IPS-NIHi7 (cell line): ENCODE results near the gene SRP14.

ENCODE experiments used
- DNase-seq: peaks from one replicate; pipeline ENCODE4 v3.0.0; 2012; ENCODE audit warnings: mixed read lengths; ENCODE audit errors: extremely low spot score

The SRP14 gene

DNA sequence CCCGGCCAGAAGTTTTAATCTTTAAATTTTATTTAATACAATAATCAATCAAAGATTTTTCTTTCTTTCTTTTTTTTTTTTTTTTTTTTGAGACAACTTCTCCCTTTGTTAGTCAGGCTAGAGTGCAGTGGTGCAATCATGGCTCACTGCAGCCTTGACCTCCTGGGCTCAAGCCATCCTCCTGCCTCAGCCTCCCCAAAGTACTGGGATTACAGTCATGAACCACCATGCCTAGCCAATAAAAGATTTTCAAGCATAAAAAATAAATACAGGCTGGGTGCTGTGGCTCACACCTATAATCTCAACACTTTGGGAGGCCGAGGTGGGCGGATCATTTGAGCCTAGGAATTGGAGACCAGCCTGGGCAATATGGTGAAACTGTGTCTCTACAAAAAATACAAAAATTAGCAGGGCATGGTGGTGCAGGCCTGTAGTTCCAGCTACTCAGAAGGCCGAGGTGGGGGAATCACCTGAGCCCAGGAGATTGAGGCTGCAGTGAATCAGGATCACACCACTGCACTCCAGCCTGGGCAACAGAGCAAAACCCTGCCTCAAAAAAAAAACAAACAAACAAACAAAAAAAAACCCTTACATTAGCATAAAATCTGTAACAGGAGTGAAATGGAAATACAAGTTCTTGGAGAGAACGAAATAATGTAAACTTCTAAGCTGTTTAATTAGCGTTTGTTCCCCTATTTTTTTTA, 29.1 kb upstream of the SRP14 start:
- no peak for DNase-seq

DNA sequence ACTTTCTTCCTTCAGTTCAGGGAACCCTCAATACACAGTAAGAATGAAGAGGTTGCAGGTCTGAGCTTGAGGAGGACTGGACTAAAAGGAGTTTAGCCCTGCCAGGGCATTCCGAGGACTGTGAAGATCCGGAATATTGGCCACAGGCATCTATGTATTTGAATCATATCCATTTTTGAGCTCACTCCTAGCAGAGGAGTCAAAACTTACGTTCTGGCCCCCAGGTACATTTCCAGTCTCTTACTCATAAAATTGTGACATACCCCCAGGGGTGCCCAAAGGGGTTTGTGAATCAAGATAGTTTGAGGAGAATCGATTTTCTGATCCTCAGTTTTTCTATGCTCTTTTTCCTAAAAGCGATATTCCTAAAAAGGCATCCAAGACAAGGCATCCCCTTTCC, 27.6 kb upstream of the SRP14 start:
- no peak for DNase-seq

DNA sequence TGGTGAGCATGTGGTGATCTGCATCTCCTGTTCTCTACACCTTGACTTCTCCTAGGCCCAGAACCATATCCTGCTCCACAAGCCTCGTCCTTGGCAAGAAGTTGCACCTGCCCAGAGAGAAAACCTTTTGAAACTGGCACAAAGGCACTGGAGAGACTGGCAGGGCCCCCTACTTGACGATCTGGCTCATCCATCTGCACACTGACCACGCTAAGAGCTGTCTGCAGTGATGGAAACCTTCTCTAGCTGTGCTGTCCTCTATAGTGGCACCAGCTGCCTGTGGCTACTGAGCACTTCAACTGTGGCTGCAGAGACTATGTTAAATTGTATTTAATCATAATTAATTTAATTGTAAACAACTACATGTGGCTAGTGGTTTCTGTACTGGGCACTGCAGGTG, 26.2 kb upstream of the SRP14 start:
- DNase-seq = no peak

DNA sequence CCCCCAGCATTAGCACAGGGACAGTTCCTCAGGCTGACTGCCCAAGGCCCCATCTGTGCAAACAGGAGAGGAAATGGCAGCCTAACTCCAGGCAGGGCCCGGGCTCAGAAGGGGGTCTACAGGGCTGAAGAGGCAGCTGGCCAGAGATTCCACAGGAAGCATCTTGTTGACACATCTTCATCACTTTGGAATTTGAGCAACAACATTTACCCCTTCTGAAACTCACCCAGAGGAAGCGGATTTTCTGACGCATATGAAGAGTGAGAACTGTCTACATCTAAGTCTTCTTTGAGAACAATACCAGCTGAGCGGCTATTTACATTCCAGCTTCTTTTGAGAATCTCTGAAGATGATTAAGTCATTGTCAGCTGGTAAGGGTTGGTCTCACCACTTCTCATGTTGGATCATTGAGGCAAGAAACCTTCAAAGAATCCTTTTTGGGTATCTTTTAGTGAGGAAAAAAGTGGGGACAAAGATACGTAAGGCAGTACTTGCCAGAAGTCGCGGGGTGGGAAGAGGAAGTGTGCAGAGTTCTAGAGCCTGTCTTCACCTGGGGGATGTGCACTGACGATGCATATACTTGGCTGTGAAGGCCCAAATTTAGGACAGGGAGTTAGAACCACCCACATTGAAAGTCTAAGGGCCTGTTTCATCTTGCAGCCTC, 25.4 kb upstream of the SRP14 start:
- peak; percentile 56 for DNase-seq

DNA sequence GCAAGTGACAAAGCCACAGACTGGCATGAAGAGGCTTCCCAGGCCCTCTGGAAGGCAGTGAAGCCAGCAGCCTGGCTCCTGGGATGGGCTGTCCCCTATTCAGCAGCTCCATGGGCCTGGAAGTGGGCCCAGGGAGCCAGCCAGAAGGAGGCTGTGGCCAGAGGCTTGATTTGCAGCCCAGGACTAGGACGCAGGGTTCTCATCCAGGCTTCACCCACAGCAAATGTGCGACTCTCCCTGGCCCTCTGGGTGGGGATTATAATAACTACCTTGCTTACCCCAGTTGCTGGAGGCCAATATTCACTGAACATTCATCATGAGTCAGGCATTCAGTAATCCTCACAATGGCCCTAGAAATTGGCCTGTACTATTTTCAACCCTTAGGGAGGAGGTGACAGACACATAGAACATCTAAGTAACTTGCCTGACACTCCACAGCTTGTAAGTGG, 24.6 kb upstream of the SRP14 start:
- DNase-seq = no peak

DNA sequence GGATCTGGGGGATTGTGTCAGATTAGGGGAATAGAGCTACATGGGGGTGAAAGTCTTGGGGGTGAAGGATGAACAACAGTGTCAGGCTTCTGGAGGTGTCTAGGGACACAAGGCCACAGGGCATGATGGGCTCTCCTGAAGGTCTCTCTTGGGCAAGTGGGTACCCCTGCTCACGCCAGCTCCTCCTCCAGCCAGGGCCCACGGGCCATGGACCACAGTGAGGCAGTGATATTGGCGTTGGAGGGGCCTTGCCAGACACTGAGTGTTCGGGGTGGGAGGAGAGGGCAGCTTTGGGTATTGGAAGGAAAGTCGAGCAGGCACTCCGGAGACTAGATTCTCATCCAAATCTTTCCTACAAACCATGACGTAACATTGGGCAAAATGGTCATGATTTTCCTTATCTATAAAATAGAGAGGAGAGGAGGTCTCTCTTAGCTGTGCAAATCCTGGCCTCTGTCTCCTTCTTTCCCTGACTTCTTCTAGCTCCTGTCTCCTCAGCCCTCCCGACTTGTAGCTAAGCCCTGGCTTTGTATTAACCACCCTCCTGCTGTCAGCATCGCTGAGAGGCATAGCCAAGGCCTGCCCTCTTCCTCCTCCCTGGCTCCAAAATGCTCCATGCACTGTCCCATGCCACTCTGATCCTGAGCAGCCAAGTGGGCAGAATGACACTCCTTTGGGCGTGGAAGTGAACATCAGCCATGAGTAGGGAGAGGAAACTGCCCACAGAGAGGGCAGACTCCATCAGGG, 24.0 kb upstream of the SRP14 start:
- no peak for DNase-seq

DNA sequence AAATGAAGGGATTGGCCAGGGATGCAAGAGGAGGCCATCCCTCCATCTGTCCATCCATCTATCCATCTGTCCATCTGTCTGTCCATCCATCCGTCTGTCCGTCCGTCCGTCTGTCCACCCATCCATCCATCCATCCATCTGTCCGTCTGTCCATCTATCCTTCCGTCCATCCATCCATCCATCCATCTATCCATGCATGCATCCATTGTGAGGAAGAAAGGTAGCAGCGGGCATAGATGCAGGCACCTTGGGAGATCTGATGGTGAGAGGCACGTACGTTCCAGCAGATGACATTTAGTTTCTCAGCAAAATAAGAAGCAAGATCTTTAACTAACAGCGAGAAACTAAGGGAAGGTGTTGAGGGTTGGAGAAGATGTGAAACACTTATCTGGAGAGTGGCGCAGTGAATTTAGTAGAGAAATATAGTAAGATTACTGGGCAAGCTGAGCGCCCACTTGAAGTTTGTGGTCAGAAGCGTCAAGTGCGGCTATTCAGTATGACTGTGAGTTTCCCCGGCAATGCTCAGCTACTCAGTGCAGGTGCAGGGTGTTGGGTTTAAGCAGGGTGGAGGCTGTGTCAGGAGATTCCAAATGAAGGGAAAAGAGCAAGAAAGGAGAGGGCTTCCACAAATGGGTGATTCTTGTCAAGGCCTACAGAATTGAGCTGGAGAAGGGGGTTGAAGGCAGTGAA, 22.4 kb upstream of the SRP14 start:
- DNase-seq = no peak

DNA sequence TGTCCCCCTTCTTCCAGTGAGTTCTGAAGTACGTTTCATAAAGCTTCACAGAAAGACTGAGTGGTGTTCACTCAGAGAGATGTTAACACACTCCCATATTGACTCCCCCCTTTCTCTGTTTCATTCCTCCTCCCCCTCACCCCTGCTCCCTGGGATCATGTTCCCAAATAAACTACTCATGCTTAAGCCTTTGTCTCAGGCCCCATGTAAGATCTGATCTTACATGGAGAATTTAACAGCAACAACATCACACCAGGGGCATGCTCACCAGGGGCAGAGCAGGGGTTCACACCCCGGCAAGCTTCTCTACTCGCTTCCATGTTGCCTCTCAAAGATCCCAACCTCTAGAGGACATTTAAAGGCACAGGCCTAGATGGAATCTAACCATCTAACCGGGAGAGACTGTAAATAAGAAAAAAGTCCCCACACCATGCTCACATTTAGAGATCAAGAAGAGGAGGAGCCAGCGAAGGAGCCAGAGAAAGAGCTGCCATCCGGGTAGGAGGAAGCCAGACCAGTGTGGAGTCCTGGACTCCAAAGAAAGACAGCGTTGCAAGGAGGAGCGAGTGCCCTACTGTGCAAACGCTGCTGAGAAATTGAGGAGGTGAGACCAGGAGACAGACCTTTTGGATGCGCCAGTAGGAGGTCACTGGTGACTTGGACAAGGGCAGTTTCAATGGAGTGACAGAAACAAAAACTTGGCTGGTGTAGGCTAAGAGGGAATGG, 21.4 kb upstream of the SRP14 start:
- DNase-seq = no peak

DNA sequence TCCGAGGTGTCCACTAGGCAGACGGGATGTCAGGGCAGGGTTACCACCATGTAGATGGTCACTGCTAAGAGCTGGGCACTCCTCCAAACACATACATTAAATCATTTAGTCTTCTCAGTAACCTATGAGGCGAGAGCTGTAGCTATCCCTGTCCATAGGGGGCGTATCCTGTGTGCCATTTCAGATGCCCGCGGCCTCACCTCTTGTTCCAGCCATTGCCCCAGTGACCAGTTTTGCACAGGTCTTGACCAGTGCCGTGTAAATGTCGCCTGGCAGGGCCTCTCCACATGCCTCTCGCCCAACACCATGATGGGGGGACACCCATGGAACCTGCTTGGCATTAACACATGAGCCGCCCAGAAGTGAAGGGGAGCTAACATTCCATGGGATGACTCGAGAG, 20.8 kb upstream of the SRP14 start:
- DNase-seq = no peak

DNA sequence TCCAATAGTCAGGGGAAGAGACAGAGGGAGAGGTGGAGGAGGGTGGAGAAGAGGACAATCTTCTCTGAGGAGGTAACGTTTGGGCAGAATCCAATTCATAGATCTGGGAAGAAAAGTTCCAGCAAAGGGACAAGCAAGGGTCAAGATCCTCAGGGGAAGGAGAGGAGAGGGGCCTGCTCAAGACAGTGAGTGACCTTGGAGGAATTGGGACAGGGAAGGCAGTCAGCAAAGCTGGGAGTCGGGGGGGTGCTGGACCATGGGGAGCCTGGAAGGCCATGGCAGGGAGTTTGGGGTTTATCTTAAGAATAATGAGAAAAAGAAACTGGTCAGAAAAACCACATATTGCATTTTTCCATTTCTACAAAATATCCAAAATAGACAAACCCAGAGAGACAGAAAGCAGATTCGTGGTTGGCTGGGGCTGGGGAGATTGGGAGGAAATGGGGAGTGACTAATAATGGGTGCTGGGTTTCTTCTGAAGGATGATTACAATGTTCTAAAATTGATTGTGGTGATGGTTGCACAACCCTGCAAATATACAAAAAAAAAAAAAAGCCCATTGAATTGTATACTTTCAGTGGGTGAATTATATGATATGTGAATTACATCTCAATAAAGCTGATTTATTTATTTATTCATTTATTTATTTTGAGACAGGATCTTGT, 19.6 kb upstream of the SRP14 start:
- DNase-seq = no peak

DNA sequence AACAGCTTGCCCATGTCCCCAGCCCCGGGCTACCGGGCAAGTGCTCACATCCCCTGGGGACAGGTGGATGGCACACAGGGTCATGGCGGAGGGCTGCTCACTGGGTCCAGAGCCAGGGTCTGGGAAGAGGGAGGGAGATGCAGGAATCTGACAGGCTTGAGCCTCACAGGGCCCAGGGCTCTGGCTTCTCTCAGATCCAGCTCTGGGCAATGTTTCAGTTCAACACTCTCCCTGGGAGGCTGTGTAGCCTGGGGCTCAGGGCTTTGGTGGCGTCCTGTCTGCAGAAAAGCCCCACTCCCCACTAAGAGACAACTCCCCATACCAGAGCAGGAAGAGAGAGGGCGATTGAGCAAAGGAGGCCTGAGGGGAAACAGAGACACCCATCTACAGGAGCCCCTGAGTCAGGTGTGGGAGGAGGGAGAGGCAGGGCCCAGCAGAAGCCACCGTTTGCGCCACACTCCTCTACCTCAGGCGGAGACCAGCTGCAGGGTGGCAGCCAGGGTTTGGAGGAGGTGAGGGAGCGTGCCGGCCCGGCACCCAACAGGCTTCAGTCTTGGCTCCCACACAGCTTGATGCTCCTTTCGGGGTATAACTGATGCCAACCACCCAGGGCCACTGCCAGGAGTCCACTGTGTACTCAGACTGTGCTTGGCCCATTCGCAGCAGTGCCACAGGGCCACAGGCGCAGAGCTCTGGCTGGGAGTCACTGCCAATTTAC, 16.8 kb upstream of the SRP14 start:
- no peak for DNase-seq

DNA sequence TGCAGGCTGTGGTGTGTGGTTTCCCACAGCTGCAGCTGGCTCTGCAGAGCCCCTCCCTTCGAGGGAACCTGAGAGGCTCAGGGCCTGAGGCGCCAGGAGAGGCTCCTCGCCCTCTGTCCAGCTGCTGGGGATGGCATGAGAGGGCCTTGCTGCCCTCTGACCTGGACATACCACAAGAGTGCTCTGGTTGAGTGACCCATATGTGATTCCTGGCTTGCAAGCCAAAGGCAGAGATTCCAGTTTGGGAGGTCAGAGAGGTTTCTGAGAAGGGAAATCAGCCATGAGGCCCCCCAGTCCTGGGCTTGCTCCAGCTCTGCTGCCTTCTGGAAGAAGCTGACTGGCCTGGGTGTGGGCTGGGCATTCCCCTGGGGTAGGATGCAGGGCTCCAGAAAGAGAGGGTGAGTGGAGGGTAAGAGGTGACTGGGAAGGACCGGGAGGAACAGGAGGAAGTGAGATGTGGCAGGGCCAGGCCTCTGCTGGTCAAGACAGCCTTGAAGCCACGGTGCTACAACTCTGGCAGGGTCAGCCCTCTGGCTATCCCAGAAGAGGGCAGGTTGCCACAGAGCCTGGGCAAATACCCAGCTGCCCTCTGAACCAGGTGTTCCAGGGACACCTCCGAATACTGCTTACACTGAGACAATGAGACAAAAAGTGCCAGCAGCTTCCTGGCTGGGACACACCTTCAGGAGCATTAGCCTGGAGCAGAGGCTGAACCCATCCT, 16.0 kb upstream of the SRP14 start:
- no peak for DNase-seq

DNA sequence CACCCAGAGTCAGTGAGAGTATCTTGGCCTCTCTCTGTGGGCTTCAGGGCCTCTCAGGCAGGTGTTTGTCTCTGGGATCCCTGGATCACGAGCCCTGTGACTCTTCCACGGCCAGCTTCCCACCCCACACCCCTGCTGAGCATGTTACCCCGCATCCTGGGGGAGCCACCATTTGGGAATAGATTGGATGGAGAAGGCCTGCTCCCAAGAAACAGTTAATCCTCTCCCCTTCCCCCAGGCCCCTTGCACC, 15.5 kb upstream of the SRP14 start:
- DNase-seq = no peak

DNA sequence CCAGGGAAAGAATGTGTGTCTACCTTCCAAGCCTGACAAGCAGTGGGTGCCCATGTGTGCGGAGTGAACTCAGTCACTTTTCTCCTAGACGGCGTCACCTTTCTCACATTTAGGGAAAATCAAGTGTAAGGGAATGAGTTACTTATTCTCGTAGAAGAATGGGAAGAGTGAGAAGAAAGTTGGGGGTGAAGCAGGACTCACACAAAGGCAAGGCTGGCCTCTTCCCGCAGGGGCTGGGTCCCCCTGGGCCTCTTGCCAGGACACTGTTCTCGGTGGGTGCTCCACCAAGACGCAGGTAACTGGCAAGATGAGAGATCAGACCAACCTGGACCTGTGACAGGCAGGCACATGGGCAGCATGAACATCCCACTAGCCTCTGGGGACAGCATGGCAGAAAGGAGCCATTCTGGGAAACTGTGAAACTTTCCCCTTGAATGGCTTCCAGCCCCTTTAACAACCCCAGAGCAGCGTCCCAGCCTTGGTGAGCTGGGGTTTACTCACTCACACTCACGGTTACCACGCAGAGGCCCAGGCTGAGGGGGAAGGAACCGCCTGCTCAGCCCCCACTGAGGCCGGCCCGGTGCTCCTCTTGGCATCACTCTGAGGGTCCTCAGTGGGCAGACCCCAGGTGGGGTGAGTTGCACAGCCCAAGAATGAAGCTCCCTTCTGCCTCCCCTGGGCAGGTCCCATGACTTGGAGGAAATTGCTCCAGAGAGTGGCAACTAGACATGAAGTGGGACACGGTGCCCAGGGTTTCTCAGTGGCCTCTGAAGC, 15.0 kb upstream of the SRP14 start:
- DNase-seq = no peak

DNA sequence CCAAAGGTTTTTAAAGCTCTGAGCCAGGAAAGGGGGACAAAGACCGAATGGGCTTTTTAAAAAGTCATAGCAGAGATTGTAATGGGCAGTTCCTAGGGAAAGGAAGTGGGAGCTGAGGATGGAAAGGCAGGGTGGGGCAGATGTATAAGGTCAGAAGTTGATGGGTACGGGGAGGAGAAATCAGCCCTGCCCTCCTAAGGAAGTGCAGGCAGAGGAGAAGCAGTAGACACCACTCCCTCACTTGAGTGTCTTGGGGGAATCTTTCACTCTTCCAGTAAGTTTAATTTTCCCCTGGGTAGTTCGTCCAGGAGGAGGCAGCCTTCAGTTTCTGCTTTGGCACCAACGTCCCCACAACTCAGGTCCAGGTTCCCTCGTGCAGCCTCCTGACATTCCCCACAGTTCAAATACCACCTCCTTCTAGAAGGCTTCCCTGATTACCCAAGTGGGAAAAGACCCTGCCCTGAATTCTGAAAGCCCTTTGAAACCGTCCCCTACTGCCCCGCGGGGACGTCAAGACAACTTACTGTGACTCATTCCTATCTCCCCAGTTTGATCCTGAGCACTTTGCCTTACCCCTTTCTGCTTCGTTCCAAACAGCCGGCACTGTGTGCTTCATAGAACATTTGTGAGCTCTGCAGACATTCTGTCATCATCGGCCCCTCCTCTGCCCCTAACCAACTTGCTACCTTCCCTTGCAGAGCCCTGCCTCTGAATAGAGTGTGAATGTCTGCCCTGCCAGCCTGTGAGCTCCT, 14.3 kb upstream of the SRP14 start:
- peak; percentile 43 for DNase-seq

DNA sequence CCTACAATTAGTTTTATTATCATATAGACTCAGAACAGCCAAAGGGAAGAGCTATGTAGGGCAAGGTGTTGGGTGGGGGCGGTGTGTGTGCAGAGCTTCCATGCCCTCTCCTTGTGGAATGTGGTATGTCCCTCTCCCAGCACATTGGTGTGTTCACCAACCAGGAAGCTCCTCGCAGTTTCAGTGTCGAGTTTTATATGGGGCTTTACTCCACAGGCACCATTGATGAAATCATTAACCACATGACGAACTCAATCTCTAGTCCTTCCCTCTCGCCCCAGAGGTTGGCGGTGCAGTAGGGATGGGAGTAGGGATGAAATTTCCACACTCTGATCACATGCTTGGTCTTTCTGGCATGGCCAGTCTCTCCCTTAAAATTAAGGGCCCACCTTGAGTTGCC, 13.6 kb upstream of the SRP14 start:
- no peak for DNase-seq

DNA sequence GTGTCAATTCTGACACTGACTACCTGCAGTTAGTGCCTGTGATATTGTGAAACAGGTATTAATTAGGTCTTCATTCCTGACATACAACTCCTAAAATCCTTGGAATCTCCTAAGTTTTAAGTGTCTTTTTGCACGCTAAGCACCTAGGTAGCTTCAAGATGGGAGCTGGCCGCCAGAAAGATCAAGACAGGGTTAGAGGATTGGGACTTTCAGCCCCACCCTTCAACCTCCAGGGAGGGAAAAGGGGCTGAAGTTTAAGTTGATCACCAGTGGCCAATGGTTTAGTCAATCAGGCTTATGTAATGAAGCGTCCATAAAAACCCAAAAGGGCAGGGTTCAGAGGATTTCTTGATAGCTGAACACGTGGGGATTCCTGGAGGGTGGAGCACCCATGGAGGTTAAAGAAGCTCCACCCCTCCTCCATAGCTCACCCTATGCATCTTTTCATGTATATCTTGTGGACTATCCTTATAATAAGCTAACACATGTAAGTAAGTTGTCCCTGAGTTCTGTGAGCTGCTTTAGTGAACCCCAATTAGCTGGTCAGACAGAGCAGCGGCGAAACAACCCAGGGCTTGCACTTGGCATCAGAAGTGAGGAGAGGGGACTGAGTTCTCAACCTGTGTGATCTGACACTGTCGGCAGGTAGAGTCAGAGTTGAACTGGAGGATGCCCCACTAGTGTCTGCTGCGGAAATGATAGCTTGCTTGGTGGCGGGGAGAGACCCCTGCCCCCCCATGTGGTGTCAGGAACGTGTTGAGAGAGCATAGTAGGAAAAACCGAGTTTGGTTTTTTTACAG, 12.8 kb upstream of the SRP14 start:
- no peak for DNase-seq
